Esophagus muscularis mucosa (tissue), 3 donors: ENCODE measurements around the gene GFER.

ENCODE experiments used
- CTCF ChIP-seq, 3 experiments: fragments of 200-600 bp in 2 of 3; fragments of 450-650 bp in 1 of 3; sonication (generic) in 2 of 3; IDR thresholded peaks; one replicate each; pipeline ENCODE4 v1.5.1; 2017 to 2019; ENCODE audit warnings: antibody characterized with exemption in 3 of 3, mild to moderate bottlenecking in 2 of 3, moderate library complexity in 1 of 3
- EP300 ChIP-seq: sonication (generic); formaldehyde crosslinking; IDR thresholded peaks from one replicate; pipeline ENCODE4 v1.6.1; 2017; ENCODE audit warnings: antibody characterized with exemption

- TF ChIP-seq CTCF (IDR thresholded peaks at IDR 0.05) (no peak), EP300 (no peak)
Measured at GRCh38 chr16:1940273-1941161, 43.5 kb upstream of the GFER start.
